Measurements from ENCODE around the gene NDUFA13. TPM values are rescaled to one million over a fixed set of nuclear protein-coding genes. Genes with fewer than 3 reads are reported as not detected.

Gene NDUFA13
- polyA plus RNA-seq, 1 experiment = 388 TPM

DNA sequence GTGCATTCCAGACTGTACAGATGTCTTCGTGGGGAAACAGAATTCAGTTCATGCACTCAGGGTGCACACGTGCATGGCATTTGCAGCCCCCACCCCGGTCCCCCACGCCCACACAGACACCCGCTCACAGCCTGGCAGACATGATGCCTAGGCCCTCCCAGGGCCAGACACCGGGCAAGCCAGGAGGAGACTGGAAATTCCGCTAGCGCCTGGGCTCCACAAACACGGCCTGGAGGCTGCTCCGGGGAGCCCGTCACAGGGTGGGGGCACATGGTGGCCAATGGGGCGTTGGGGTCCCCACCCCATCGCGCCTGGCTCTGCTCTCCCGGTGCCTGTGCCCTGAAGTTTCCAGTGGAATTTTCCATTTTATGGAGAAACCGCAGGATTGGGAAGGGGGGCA is 25.6 kb downstream of the NDUFA13 start:
- H3K9me3 ChIP-seq (ENCODE audit: control insufficient read depth, insufficient read depth, low read length) = peaks cover 43% of the 10 kb centered on the region; the same call in 1 of the 2 replicates
- no peak for DNase-seq (ENCODE audit: low read depth, low spot score)
- ChIA-PET CTCF (interaction anchor here (2.9 kb wide), 1 partner anchor 12 kb away, joined by 22 read pairs; no protein-coding TSS in a partner anchor), POLR2A (no interaction called here)
- no peak overlapping the region for H3K27ac ChIP-seq (ENCODE audit: low read depth, low read length)
- TF ChIP-seq CTCF (IDR thresholded peaks at IDR 0.05; ENCODE audit: low read depth, low read length) = no peak
- no peak overlapping the region for H3K4me3 ChIP-seq (ENCODE audit: low read depth, low read length)
- peaks cover 26% of the 10 kb centered on the region for H3K27me3 ChIP-seq (ENCODE audit: control insufficient read depth, insufficient read depth, low read length)

DNA sequence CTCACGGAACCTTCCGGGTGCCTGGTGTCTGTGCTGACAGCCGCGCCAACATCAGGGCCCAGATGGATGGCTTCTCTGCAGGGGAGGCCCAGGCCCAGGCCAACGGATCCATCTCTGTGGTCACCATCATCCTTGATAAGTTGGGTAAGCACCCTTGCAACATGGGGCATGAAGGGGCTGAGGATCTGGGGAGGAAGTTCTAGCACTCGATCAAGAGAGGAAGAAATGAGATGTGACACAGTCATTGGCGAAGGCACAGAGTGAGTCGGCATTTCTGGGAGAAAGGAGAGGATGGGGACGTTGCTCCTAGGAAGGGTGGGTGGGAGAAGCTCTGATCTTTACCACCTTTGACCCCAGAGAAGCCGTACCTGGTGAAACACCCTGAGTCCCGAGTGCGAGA is 26.5 kb downstream of the NDUFA13 start:
- Histone ChIP-seq H3K4me3 (ENCODE audit: low read depth, low read length) (no peak overlapping the region), H3K27ac (ENCODE audit: low read depth, low read length) (no peak overlapping the region), H3K9me3 (ENCODE audit: control insufficient read depth, insufficient read depth, low read length) (peaks cover 43% of the 10 kb centered on the region; the same call in 1 of the 2 replicates), H3K27me3 (ENCODE audit: control insufficient read depth, insufficient read depth, low read length) (peaks cover 24% of the 10 kb centered on the region)
- no peak for DNase-seq (ENCODE audit: low read depth, low spot score)
- no peak for TF ChIP-seq CTCF (IDR thresholded peaks at IDR 0.05; ENCODE audit: low read depth, low read length)
- CTCF ChIA-PET = interaction anchor here (0.6 kb wide), 1 partner anchor 10 kb away, joined by 3 read pairs; no protein-coding TSS in a partner anchor
- POLR2A ChIA-PET = no interaction called here

DNA sequence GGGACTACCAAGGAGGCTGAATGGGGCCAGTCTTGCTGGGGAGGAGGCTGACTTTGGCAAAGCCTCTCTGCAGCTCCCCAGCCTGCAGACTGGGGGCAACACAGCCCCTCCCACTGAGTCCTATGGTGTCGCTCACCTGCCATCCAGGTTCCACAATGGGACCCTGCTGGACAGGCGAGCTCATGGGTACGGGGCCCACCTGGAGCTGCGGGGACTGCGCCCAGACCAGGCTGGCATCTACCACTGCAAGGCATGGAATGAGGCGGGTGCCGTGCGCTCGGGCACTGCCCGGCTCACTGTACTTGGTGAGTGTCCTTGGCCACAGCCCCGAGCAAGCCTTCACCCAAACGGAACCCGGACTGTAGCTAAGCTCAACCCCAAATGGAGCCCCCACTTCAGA is 27.1 kb downstream of the NDUFA13 start:
- CTCF ChIA-PET = interaction anchor here (0.6 to 1.3 kb wide), 2 partner anchors 9 to 10 kb away, joined by 3 to 5 read pairs; no protein-coding TSS in a partner anchor
- peaks cover 40% of the 10 kb centered on the region; the same call in 1 of the 2 replicates for H3K9me3 ChIP-seq (ENCODE audit: control insufficient read depth, insufficient read depth, low read length)
- no peak overlapping the region for H3K4me3 ChIP-seq (ENCODE audit: low read depth, low read length)
- no peak for DNase-seq (ENCODE audit: low read depth, low spot score)
- H3K27ac ChIP-seq (ENCODE audit: low read depth, low read length) = no peak overlapping the region
- no peak for TF ChIP-seq CTCF (IDR thresholded peaks at IDR 0.05; ENCODE audit: low read depth, low read length)
- POLR2A ChIA-PET = no interaction called here
- H3K27me3 ChIP-seq (ENCODE audit: control insufficient read depth, insufficient read depth, low read length) = peaks cover 22% of the 10 kb centered on the region

DNA sequence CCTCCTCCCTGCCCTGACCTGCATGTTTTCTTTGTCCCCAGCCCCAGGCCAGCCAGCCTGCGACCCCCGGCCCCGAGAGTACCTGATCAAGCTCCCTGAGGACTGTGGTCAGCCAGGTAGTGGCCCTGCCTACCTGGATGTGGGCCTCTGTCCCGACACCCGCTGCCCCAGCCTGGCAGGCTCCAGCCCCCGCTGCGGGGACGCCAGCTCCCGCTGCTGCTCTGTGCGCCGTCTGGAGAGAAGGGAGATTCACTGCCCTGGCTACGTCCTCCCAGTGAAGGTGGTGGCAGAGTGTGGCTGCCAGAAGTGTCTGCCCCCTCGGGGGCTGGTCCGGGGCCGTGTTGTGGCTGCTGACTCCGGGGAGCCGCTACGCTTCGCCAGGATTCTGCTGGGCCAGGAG is 27.6 kb downstream of the NDUFA13 start:
- Histone ChIP-seq H3K27me3 (ENCODE audit: control insufficient read depth, insufficient read depth, low read length) (peaks cover 22% of the 10 kb centered on the region), H3K9me3 (ENCODE audit: control insufficient read depth, insufficient read depth, low read length) (peaks cover 40% of the 10 kb centered on the region; the same call in 1 of the 2 replicates), H3K27ac (ENCODE audit: low read depth, low read length) (no peak overlapping the region), H3K4me3 (ENCODE audit: low read depth, low read length) (no peak overlapping the region)
- ChIA-PET POLR2A (no interaction called here), CTCF (interaction anchor here (1.3 kb wide), 1 partner anchor 9 kb away, joined by 5 read pairs; no protein-coding TSS in a partner anchor)
- TF ChIP-seq CTCF (IDR thresholded peaks at IDR 0.05; ENCODE audit: low read depth, low read length) = no peak
- no peak for DNase-seq (ENCODE audit: low read depth, low spot score)

GRCh38 chr19:19544257-19544953 is 28.4 kb downstream of the NDUFA13 start:
- DNase-seq (ENCODE audit: low read depth, low spot score) = no peak
- POLR2A ChIA-PET = no interaction called here

More at GRCh38 chr19:19544257-19544953, 28.4 kb downstream of the NDUFA13 start:
- H3K27ac ChIP-seq (ENCODE audit: low read depth, low read length) = no peak overlapping the region
- H3K4me3 ChIP-seq (ENCODE audit: low read depth, low read length) = no peak overlapping the region
- CTCF ChIA-PET = interaction anchor here (1.3 kb wide), 1 partner anchor 8 kb away, joined by 5 read pairs; no protein-coding TSS in a partner anchor
- H3K27me3 ChIP-seq (ENCODE audit: control insufficient read depth, insufficient read depth, low read length) = peaks cover 20% of the 10 kb centered on the region
- peaks cover 43% of the 10 kb centered on the region; the same call in 1 of the 2 replicates for H3K9me3 ChIP-seq (ENCODE audit: control insufficient read depth, insufficient read depth, low read length)
- no peak for TF ChIP-seq CTCF (IDR thresholded peaks at IDR 0.05; ENCODE audit: low read depth, low read length)
